Prostate gland (tissue), 2 donors: ENCODE measurements around the gene ATAD3C.

Experiments used
- CTCF ChIP-seq, 4 experiments: fragments of 200-600 bp in 2 of 4; fragments of 450-650 bp in 2 of 4; sonication (generic) in 2 of 4; IDR thresholded peaks; 1 replicate in 3 of 4; 2 replicates in 1 of 4; pipeline ENCODE4 v1.5.1; 2016 to 2019; ENCODE audit warnings: antibody characterized with exemption in 4 of 4, mild to moderate bottlenecking in 2 of 4, moderate library complexity in 2 of 4
- POLR2AphosphoS5 ChIP-seq: sonication (generic); formaldehyde crosslinking; IDR thresholded peaks from one replicate; pipeline ENCODE4 v1.6.1; 2017; ENCODE audit warnings: antibody characterized with exemption

- TF ChIP-seq CTCF (IDR thresholded peaks at IDR 0.05) (no peak), POLR2AphosphoS5 (no peak)
Measured at GRCh38 chr1:1432274-1432950, 17.1 kb upstream of the ATAD3C start.
